Colonic mucosa (tissue), 4 donors: Measurements from ENCODE around the gene DLG4. TPM values are rescaled to one million over a fixed set of nuclear protein-coding genes. Genes with fewer than 3 reads are reported as not detected.

Experiments used
- DNase-seq: peaks from one replicate; pipeline ENCODE4 v3.0.0-alpha.2; 2020
- H3K27ac ChIP-seq: fragments of 200-600 bp; one replicate; pipeline ENCODE4 v1.8.0; 2021
- H3K27me3 ChIP-seq: fragments of 200-600 bp; one replicate; pipeline ENCODE4 v1.8.0; 2021
- H3K36me3 ChIP-seq: fragments of 200-600 bp; one replicate; pipeline ENCODE4 v1.8.0; 2021
- H3K4me1 ChIP-seq: fragments of 200-600 bp; one replicate; pipeline ENCODE4 v1.8.0; 2021; ENCODE audit warnings: mild to moderate bottlenecking
- H3K4me3 ChIP-seq: fragments of 200-600 bp; one replicate; pipeline ENCODE4 v1.8.0; 2021
- H3K9ac ChIP-seq, 2 donors: one replicate each; pipeline ENCODE4 v1.7.0; 2013; ENCODE audit warnings: control low read depth in 2 of 2, low read depth in 2 of 2, low read length in 2 of 2
- H3K9me3 ChIP-seq: fragments of 200-600 bp; one replicate; pipeline ENCODE4 v1.8.0; 2021
- CTCF ChIP-seq: fragments of 200-600 bp; IDR thresholded peaks from one replicate; pipeline ENCODE4 v1.8.0; 2022; ENCODE audit warnings: antibody characterized with exemption, mild to moderate bottlenecking
- intact Hi-C: fragments of 100-400 bp; cut with DNase I; formaldehyde crosslinking; loops from one replicate; pipeline ENCODE4 v1.14.1; 2022
- total RNA-seq, 2 donors: library from RNA; stranded (reverse); fragmentation: NEBNext Ultra II Directional in 1 of 2; extraction: Animal tissue kit (Norgen Biotek cat#: 25700) in 1 of 2; gene quantifications; one replicate each; pipeline ENCODE4 v1.2.1, GENCODE V29; 2021
- donor health status: healthy.
- donor health status: DM: no; HTN: no; CAD: no.
- donor health status: DM: no; HTN: no; CAD: no.

Gene DLG4
- 1 to 10 TPM; 4.8 to 5.6 TPM for total RNA-seq

GRCh38 chr17:7219812-7220592 lies at the start of gene DLG4, which contains the start of gene ACADVL:
TSS of gene DLG4 (minus strand) at chr17:7219836.
TSS of gene ACADVL (plus strand) at chr17:7219938. CDS start at chr17:7219985, 47 bp downstream.
- peaks cover 14% of the 10 kb centered on the region for H3K4me1 ChIP-seq
- H3K27me3 ChIP-seq, result no peaks in the 10 kb centered on the region
- peaks cover 11% of the 10 kb centered on the region for H3K36me3 ChIP-seq
- H3K4me3 ChIP-seq, result peak within 1 kb of the TSS; percentile 96
- TF ChIP-seq CTCF, result no peak
- no peaks in the 10 kb centered on the region for H3K9me3 ChIP-seq
- peak; percentile 92 for DNase-seq
- H3K27ac ChIP-seq, result peak within 1 kb of the TSS; percentile 99
- H3K9ac ChIP-seq, result peak within 1 kb of the TSS; percentile 77 to 97
- intact Hi-C loops, result no loop called here

GRCh38 chr17:7266784-7267183 lies 47.1 kb upstream of the DLG4 start:
- DNase-seq, result no peak
- Histone ChIP-seq H3K4me3 (no peak overlapping the region), H3K36me3 (no peaks in the 10 kb centered on the region), H3K27me3 (no peaks in the 10 kb centered on the region), H3K4me1 (no peaks in the 10 kb centered on the region), H3K9me3 (no peaks in the 10 kb centered on the region), H3K9ac (no peak overlapping the region), H3K27ac (peak overlapping the region; percentile 8)
- TF ChIP-seq CTCF, result no peak
- intact Hi-C loops, result no loop called here

- no peaks in the 10 kb centered on the region for H3K36me3 ChIP-seq
- no peak for TF ChIP-seq CTCF
- peak overlapping the region; percentile 77 for H3K4me3 ChIP-seq
- no peaks in the 10 kb centered on the region for H3K4me1 ChIP-seq
- H3K27me3 ChIP-seq, result no peaks in the 10 kb centered on the region
- H3K9ac ChIP-seq, result peak overlapping the region in 1 of 2 donors; percentile 96
- H3K9me3 ChIP-seq, result no peaks in the 10 kb centered on the region
- intact Hi-C loops, result loop anchor here (5.0 kb wide), 1 partner anchor 34 kb away; no protein-coding TSS in a partner anchor
- H3K27ac ChIP-seq, result peak overlapping the region; percentile 93
- peak; percentile 76 for DNase-seq
Measured at GRCh38 chr17:7263801-7264078, 44.1 kb upstream of the DLG4 start.

GRCh38 chr17:7262935-7263800 lies 43.5 kb upstream of the DLG4 start:
- intact Hi-C loops, result loop anchor here (5.0 kb wide), 1 partner anchor 34 kb away; no protein-coding TSS in a partner anchor
- H3K4me3 ChIP-seq, result peak overlapping the region; percentile 77
- H3K9me3 ChIP-seq, result no peaks in the 10 kb centered on the region
- peak overlapping the region; percentile 93 for H3K27ac ChIP-seq
- no peak for TF ChIP-seq CTCF
- H3K9ac ChIP-seq, result peak overlapping the region; percentile 87 to 96
- H3K4me1 ChIP-seq, result no peaks in the 10 kb centered on the region
- H3K27me3 ChIP-seq, result no peaks in the 10 kb centered on the region
- peak; percentile 98 for DNase-seq
- H3K36me3 ChIP-seq, result no peaks in the 10 kb centered on the region

- H3K27ac ChIP-seq, result peak within 1 kb of the TSS; percentile 93
Measured at GRCh38 chr17:7262192-7262934, 42.7 kb upstream of the DLG4 start, which contains the start of gene CLDN7. TSS of gene CLDN7 (minus strand) at chr17:7262478. CDS start at chr17:7262043, 435 bp downstream.

More at GRCh38 chr17:7262192-7262934, 42.7 kb upstream of the DLG4 start, which contains the start of gene CLDN7:
- Histone ChIP-seq H3K27me3 (no peaks in the 10 kb centered on the region), H3K9ac (peak within 1 kb of the TSS; percentile 87 to 96), H3K4me3 (peak within 1 kb of the TSS; percentile 77), H3K4me1 (no peaks in the 10 kb centered on the region), H3K36me3 (no peaks in the 10 kb centered on the region), H3K9me3 (no peaks in the 10 kb centered on the region)
- DNase-seq, result peak; percentile 96
- no peak for TF ChIP-seq CTCF
- intact Hi-C loops, result loop anchor here (5.0 kb wide), 1 partner anchor 35 kb away; no protein-coding TSS in a partner anchor
